Ecto neural progenitor cell (in vitro differentiated cells): ENCODE data around the gene CHST11.

Source experiments
- DNase-seq: peaks from one replicate; pipeline ENCODE4 v3.0.0-alpha.2; 2018; ENCODE audit warnings: low spot score

Gene CHST11

GRCh38 chr12:104809251-104809650 is 352.5 kb downstream of the CHST11 start:
- no peak for DNase-seq

- DNase-seq: no peak
Observed at GRCh38 chr12:104809706-104810385, 353.1 kb downstream of the CHST11 start.
